B cell (primary cell): ENCODE results near the gene GPD1. TPM values are rescaled to one million over a fixed set of nuclear protein-coding genes. Genes with fewer than 3 reads are reported as not detected.
A peak's percentile ranks its signal among the peaks of the same experiment; 100 is the strongest.

Source experiments
- ATAC-seq: fragments of 200-7000 bp; cut with Tn5 transposase; one replicate; pipeline ENCODE4 v1.10.0; 2021; ENCODE audit warnings: low read depth, mild to moderate bottlenecking, moderate number of reproducible peaks, moderate library complexity
- CTCF ChIA-PET: fragments of 350-600 bp; sonication (Branson Sonifier 250); formaldehyde crosslinking; loops from one replicate; lab custom pipeline; 2021; ENCODE audit warnings: antibody characterized with exemption, inconsistent platforms; lab: Charles Lee
- POLR2A ChIA-PET: fragments of 350-600 bp; sonication (Branson Sonifier 250); formaldehyde crosslinking; loops from one replicate; lab custom pipeline; 2021; ENCODE audit warnings: antibody characterized with exemption; lab: Charles Lee
- DNase-seq: peaks from one replicate; pipeline ENCODE4 v3.0.0; 2013
- H2AFZ ChIP-seq: 2 replicates; pipeline ENCODE4 v1.6.1; 2012; ENCODE audit warnings: mild to moderate bottlenecking, low read depth, low read length; ENCODE audit not compliant: insufficient read depth, poor library complexity, severe bottlenecking
- H3K27ac ChIP-seq, 2 donors: 1 replicate in 1 of 2; 2 replicates in 1 of 2; pipeline ENCODE4 v1.5.1; 2012 to 2013; ENCODE audit warnings: low read length in 2 of 2, mild to moderate bottlenecking in 2 of 2, moderate library complexity in 1 of 2
- H3K27me3 ChIP-seq, 4 experiments: fragments of 200-600 bp in 1 of 4; sonication (generic) in 1 of 4; replicated peaks in 1 of 4; 1 replicate in 2 of 4; 2 replicates in 2 of 4; pipeline versions ENCODE4 v1.6.1 to v1.7.0; 2013 to 2016; ENCODE audit warnings: low read length in 3 of 4, mild to moderate bottlenecking in 2 of 4, mixed read lengths in 1 of 4, moderate library complexity in 1 of 4; ENCODE audit not compliant: insufficient read depth in 4 of 4, control insufficient read depth in 3 of 4; ENCODE audit errors: control extremely low read depth in 1 of 4
- H3K36me3 ChIP-seq, 2 experiments: replicated peaks in 1 of 2; 1 replicate in 1 of 2; 2 replicates in 1 of 2; pipeline versions ENCODE4 v1.6.1 to v1.7.1; 2013; ENCODE audit warnings: low read length in 1 of 2; ENCODE audit not compliant: insufficient read depth in 2 of 2, control insufficient read depth in 1 of 2; ENCODE audit errors: control extremely low read depth in 1 of 2, extremely low read depth in 1 of 2
- H3K4me1 ChIP-seq, 2 donors: fragments of 200-600 bp in 1 of 2; sonication (generic) in 1 of 2; 1 replicate in 1 of 2; 2 replicates in 1 of 2; pipeline versions ENCODE4 v1.5.1 to v1.6.1; 2013 to 2017; ENCODE audit warnings: low read length in 2 of 2; ENCODE audit not compliant: control insufficient read depth in 2 of 2, insufficient read depth in 2 of 2
- H3K4me2 ChIP-seq: replicated peaks from 2 replicates; pipeline ENCODE3; 2012; ENCODE audit warnings: mild to moderate bottlenecking, low read depth, low read length; ENCODE audit not compliant: poor library complexity, severe bottlenecking
- H3K4me3 ChIP-seq, 5 experiments: fragments of 200-600 bp in 1 of 5; sonication (generic) in 1 of 5; 1 replicate in 3 of 5; 2 replicates in 2 of 5; pipeline versions ENCODE4 v1.5.1 to v1.7.0; 2011 to 2016; ENCODE audit warnings: low read length in 4 of 5, mild to moderate bottlenecking in 4 of 5, low read depth in 2 of 5, control low read depth in 1 of 5, moderate library complexity in 1 of 5; ENCODE audit not compliant: insufficient read depth in 1 of 5; ENCODE audit errors: control extremely low read depth in 1 of 5, extremely low read depth in 1 of 5
- H3K79me2 ChIP-seq: fragments of 200-600 bp; sonication (generic); one replicate; pipeline ENCODE4 v1.6.0; 2016; ENCODE audit warnings: low read length; ENCODE audit not compliant: control insufficient read depth, insufficient read depth
- H3K9ac ChIP-seq: fragments of 200-600 bp; sonication (generic); 2 replicates; pipeline ENCODE4 v1.6.1; 2017; ENCODE audit warnings: mild to moderate bottlenecking, low read length, moderate library complexity
- H3K9me3 ChIP-seq, 3 donors: one replicate each; pipeline versions ENCODE4 v1.6.1 to v1.7.1; 2013; ENCODE audit warnings: low read length in 2 of 3; ENCODE audit not compliant: control insufficient read depth in 2 of 3, insufficient read depth in 1 of 3; ENCODE audit errors: control extremely low read depth in 1 of 3
- H4K20me1 ChIP-seq: 2 replicates; pipeline ENCODE4 v1.6.0; 2012; ENCODE audit warnings: mild to moderate bottlenecking, low read length; ENCODE audit not compliant: insufficient read depth, control insufficient read depth, poor library complexity, severe bottlenecking
- H3K27ac Mint-ChIP-seq: one replicate; pipeline ENCODE4 v1.8.0; 2021; ENCODE audit warnings: mixed read lengths
- H3K27me3 Mint-ChIP-seq: one replicate; pipeline ENCODE4 v1.8.0; 2021; ENCODE audit warnings: mixed read lengths
- H3K4me1 Mint-ChIP-seq: one replicate; pipeline ENCODE4 v1.8.0; 2021; ENCODE audit warnings: mixed read lengths
- H3K4me3 Mint-ChIP-seq: one replicate; pipeline ENCODE4 v1.8.0; 2021; ENCODE audit warnings: mixed read lengths
- H3K9me3 Mint-ChIP-seq: one replicate; pipeline ENCODE4 v1.8.0; 2022; ENCODE audit warnings: mixed read lengths; ENCODE audit not compliant: insufficient read depth
- CTCF ChIP-seq: fragments of 200-600 bp; IDR thresholded peaks from one replicate; pipeline ENCODE4 v1.8.0; 2022; ENCODE audit warnings: antibody characterized with exemption, mild to moderate bottlenecking
- EZH2 ChIP-seq: IDR thresholded peaks from 2 replicates; pipeline ENCODE4 v1.6.1; 2012; ENCODE audit warnings: borderline replicate concordance, low read depth, mild to moderate bottlenecking, moderate library complexity, low read length; ENCODE audit not compliant: insufficient read depth, poor library complexity, severe bottlenecking
- WGBS: methylation state at CpG from one replicate; pipeline ENCODE4 v1.1.5; 2013; ENCODE audit warnings: missing lambda C conversion rate; ENCODE audit not compliant: insufficient coverage; 5-methylcytosine and 5-hydroxymethylcytosine counted together
- intact Hi-C: fragments of 100-400 bp; cut with micrococcal nuclease; formaldehyde crosslinking; loops from one replicate; pipeline ENCODE4 v1.10.0; 2022
- polyA plus RNA-seq: library from polyadenylated mRNA; depleted of rRNA; stranded (reverse); fragments of >200 nt; gene quantifications from 2 replicates; pipeline ENCODE4 v1.2.3, GENCODE V29; 2012
- total RNA-seq, 2 donors: library from RNA; stranded (reverse); fragments of 120-200 nt in 1 of 2; gene quantifications; 1 replicate in 1 of 2; 2 replicates in 1 of 2; pipeline versions ENCODE4 v1.2.3 to v1.2.4, GENCODE V29; 2013 to 2022

The GPD1 gene
- total and polyA plus RNA-seq, 2 donors (not counting 1 experiment from before 2014, with no cell fraction given), result 0.54 to 1.1 TPM

DNA sequence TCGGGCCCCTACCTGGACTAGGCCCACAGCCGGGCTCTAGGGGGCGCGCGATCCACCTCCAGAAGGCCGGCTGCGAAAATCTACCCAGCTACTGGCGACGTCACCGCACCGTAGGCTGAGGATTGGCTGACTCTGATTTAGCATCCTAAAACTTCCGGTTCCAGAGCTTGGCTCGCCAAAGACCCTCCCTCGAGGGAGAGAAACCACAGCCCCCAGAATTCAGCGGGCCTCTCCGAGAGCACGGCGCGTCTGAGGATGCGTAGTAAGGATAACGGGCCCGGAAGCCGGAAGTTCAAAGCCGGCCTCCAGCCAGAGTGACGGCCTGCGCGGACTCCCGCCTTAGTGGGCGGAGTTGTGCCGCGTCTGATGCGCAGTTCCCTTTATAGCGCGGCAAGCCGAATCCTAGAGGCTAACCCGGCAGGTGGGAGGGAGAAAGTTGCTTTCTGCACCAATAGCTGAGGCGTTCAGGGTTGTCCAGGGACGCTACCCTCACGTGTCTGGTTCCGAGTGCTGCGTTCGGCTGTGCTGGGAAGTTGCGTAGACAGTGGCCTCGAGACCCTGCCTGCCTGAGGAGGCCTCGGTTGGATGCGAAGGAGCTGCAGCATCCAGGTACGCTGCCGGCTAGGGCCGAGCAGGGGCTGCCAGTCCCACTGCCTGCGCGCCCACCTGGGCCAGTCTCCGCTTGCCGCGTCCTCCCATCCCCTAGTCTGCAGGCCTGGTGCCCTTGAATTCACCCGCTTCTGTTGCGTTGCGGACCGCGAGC lies 8.1 kb downstream of the GPD1 start, which contains the start of gene COX14:
COX14 (plus strand) TSS at position 544 of the 763 bp plus-strand sequence. CDS start 7,808 bp downstream, outside the sequence.
- peak; percentile 77 for ATAC-seq
- POLR2A ChIA-PET, result interaction anchor here (0.9 to 4.3 kb wide), 8 partner anchors 12 to 1127 kb away, joined by 3 to 69 read pairs (median 6); partner anchors contain the start of genes CERS5, DAZAP2, RACGAP1 and SMARCD1

More for the DNA sequence above, 8.1 kb downstream of the GPD1 start, which contains the start of gene COX14:
- H3K9me3 ChIP-seq, result no peaks in the 10 kb centered on the region
- Mint-ChIP-seq H3K4me3 (peak within 1 kb of the TSS; percentile 96), H3K27me3 (no peaks in the 10 kb centered on the region), H3K4me1 (peaks cover 65% of the 10 kb centered on the region), H3K27ac (peak within 1 kb of the TSS; percentile 98), H3K9me3 (no peaks in the 10 kb centered on the region)
- WGBS, result under 1% methylated on average over 59 of the region's 59 CpGs
- intact Hi-C loops, result loop anchor here (1.0 to 5.0 kb wide), 4 partner anchors 27 to 925 kb away; partner anchors contain the start of genes CERS5, RACGAP1, SMARCD1 and TUBA1A
- peak within 1 kb of the TSS; percentile 81 for H2AFZ ChIP-seq
- no peaks in the 10 kb centered on the region for H3K27me3 ChIP-seq
- TF ChIP-seq EZH2, result no peak
- TF ChIP-seq CTCF, result peak; percentile 28
- peaks cover 30 to 62% of the 10 kb centered on the region in 2 donors for H3K4me1 ChIP-seq
- CTCF ChIA-PET, result interaction anchor here (0.6 to 14.8 kb wide), 23 partner anchors 9 to 877 kb away, joined by 3 to 343 read pairs (median 6); partner anchors contain the start of genes CERS5, GPD1, LARP4 and LIMA1
- peak within 1 kb of the TSS; percentile 86 for H3K4me2 ChIP-seq
- peaks cover 48% of the 10 kb centered on the region for H3K79me2 ChIP-seq
- H3K9ac ChIP-seq, result peak within 1 kb of the TSS; percentile 95
- H4K20me1 ChIP-seq, result peaks cover 25% of the 10 kb centered on the region
- peak within 1 kb of the TSS; percentile 85 to 96 for H3K27ac ChIP-seq
- peak within 1 kb of the TSS; percentile 51 to 99 (median 88) for H3K4me3 ChIP-seq
- peaks cover 0 to 25% of the 10 kb centered on the region in 2 experiments for H3K36me3 ChIP-seq
- peak; percentile 100 for DNase-seq
